Measurements from ENCODE around the gene ELAVL3.

GRCh38 chr19:11423791-11424181 is 57.1 kb downstream of the ELAVL3 start:
- TF ChIP-seq, protein P1, sequence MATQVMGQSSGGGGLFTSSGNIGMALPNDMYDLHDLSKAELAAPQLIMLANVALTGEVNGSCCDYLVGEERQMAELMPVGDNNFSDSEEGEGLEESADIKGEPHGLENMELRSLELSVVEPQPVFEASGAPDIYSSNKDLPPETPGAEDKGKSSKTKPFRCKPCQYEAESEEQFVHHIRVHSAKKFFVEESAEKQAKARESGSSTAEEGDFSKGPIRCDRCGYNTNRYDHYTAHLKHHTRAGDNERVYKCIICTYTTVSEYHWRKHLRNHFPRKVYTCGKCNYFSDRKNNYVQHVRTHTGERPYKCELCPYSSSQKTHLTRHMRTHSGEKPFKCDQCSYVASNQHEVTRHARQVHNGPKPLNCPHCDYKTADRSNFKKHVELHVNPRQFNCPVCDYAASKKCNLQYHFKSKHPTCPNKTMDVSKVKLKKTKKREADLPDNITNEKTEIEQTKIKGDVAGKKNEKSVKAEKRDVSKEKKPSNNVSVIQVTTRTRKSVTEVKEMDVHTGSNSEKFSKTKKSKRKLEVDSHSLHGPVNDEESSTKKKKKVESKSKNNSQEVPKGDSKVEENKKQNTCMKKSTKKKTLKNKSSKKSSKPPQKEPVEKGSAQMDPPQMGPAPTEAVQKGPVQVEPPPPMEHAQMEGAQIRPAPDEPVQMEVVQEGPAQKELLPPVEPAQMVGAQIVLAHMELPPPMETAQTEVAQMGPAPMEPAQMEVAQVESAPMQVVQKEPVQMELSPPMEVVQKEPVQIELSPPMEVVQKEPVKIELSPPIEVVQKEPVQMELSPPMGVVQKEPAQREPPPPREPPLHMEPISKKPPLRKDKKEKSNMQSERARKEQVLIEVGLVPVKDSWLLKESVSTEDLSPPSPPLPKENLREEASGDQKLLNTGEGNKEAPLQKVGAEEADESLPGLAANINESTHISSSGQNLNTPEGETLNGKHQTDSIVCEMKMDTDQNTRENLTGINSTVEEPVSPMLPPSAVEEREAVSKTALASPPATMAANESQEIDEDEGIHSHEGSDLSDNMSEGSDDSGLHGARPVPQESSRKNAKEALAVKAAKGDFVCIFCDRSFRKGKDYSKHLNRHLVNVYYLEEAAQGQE (IDR thresholded peaks at IDR 0.05; ENCODE audit: insufficient read depth in 1 of 2, low read depth in 2 of 2, low read length in 2 of 2), result no peak
- TF ChIP-seq POLR2AphosphoS5 (IDR thresholded peaks at IDR 0.05; ENCODE audit: low read depth, low read length) (no peak), SIN3A (IDR thresholded peaks at IDR 0.05; ENCODE audit: borderline replicate concordance, insufficient read depth, low read length) (no peak), TAF1 (IDR thresholded peaks at IDR 0.05; ENCODE audit: borderline replicate concordance, insufficient read depth, low read length) (no peak), FOXP2 (optimal IDR thresholded peaks at IDR 0.05; ENCODE audit: borderline replicate concordance, extremely low read depth, extremely low read length, insufficient read depth) (no peak)
